B cell (primary cell): ENCODE results near the gene PRELID3B. TPM values are rescaled to one million over a fixed set of nuclear protein-coding genes. Genes with fewer than 3 reads are reported as not detected.

Source experiments
- ATAC-seq: fragments of 200-7000 bp; cut with Tn5 transposase; one replicate; pipeline ENCODE4 v1.10.0; 2021; ENCODE audit warnings: low read depth, mild to moderate bottlenecking, moderate number of reproducible peaks, moderate library complexity
- CTCF ChIA-PET: fragments of 350-600 bp; sonication (Branson Sonifier 250); formaldehyde crosslinking; loops from one replicate; lab custom pipeline; 2021; ENCODE audit warnings: antibody characterized with exemption, inconsistent platforms; lab: Charles Lee
- POLR2A ChIA-PET: fragments of 350-600 bp; sonication (Branson Sonifier 250); formaldehyde crosslinking; loops from one replicate; lab custom pipeline; 2021; ENCODE audit warnings: antibody characterized with exemption; lab: Charles Lee
- DNase-seq: peaks from one replicate; pipeline ENCODE4 v3.0.0; 2013
- H2AFZ ChIP-seq: 2 replicates; pipeline ENCODE4 v1.6.1; 2012; ENCODE audit warnings: mild to moderate bottlenecking, low read depth, low read length; ENCODE audit not compliant: insufficient read depth, poor library complexity, severe bottlenecking
- H3K27ac ChIP-seq, 2 donors: 1 replicate in 1 of 2; 2 replicates in 1 of 2; pipeline ENCODE4 v1.5.1; 2012 to 2013; ENCODE audit warnings: low read length in 2 of 2, mild to moderate bottlenecking in 2 of 2, moderate library complexity in 1 of 2
- H3K27me3 ChIP-seq, 4 experiments: fragments of 200-600 bp in 1 of 4; sonication (generic) in 1 of 4; replicated peaks in 1 of 4; 1 replicate in 2 of 4; 2 replicates in 2 of 4; pipeline versions ENCODE4 v1.6.1 to v1.7.0; 2013 to 2016; ENCODE audit warnings: low read length in 3 of 4, mild to moderate bottlenecking in 2 of 4, mixed read lengths in 1 of 4, moderate library complexity in 1 of 4; ENCODE audit not compliant: insufficient read depth in 4 of 4, control insufficient read depth in 3 of 4; ENCODE audit errors: control extremely low read depth in 1 of 4
- H3K36me3 ChIP-seq, 2 experiments: replicated peaks in 1 of 2; 1 replicate in 1 of 2; 2 replicates in 1 of 2; pipeline versions ENCODE4 v1.6.1 to v1.7.1; 2013; ENCODE audit warnings: low read length in 1 of 2; ENCODE audit not compliant: insufficient read depth in 2 of 2, control insufficient read depth in 1 of 2; ENCODE audit errors: control extremely low read depth in 1 of 2, extremely low read depth in 1 of 2
- H3K4me1 ChIP-seq, 2 donors: fragments of 200-600 bp in 1 of 2; sonication (generic) in 1 of 2; 1 replicate in 1 of 2; 2 replicates in 1 of 2; pipeline versions ENCODE4 v1.5.1 to v1.6.1; 2013 to 2017; ENCODE audit warnings: low read length in 2 of 2; ENCODE audit not compliant: control insufficient read depth in 2 of 2, insufficient read depth in 2 of 2
- H3K4me2 ChIP-seq: replicated peaks from 2 replicates; pipeline ENCODE3; 2012; ENCODE audit warnings: mild to moderate bottlenecking, low read depth, low read length; ENCODE audit not compliant: poor library complexity, severe bottlenecking
- H3K4me3 ChIP-seq, 5 experiments: fragments of 200-600 bp in 1 of 5; sonication (generic) in 1 of 5; 1 replicate in 3 of 5; 2 replicates in 2 of 5; pipeline versions ENCODE4 v1.5.1 to v1.7.0; 2011 to 2016; ENCODE audit warnings: low read length in 4 of 5, mild to moderate bottlenecking in 4 of 5, low read depth in 2 of 5, control low read depth in 1 of 5, moderate library complexity in 1 of 5; ENCODE audit not compliant: insufficient read depth in 1 of 5; ENCODE audit errors: control extremely low read depth in 1 of 5, extremely low read depth in 1 of 5
- H3K79me2 ChIP-seq: fragments of 200-600 bp; sonication (generic); one replicate; pipeline ENCODE4 v1.6.0; 2016; ENCODE audit warnings: low read length; ENCODE audit not compliant: control insufficient read depth, insufficient read depth
- H3K9ac ChIP-seq: fragments of 200-600 bp; sonication (generic); 2 replicates; pipeline ENCODE4 v1.6.1; 2017; ENCODE audit warnings: mild to moderate bottlenecking, low read length, moderate library complexity
- H3K9me3 ChIP-seq, 3 donors: one replicate each; pipeline versions ENCODE4 v1.6.1 to v1.7.1; 2013; ENCODE audit warnings: low read length in 2 of 3; ENCODE audit not compliant: control insufficient read depth in 2 of 3, insufficient read depth in 1 of 3; ENCODE audit errors: control extremely low read depth in 1 of 3
- H4K20me1 ChIP-seq: 2 replicates; pipeline ENCODE4 v1.6.0; 2012; ENCODE audit warnings: mild to moderate bottlenecking, low read length; ENCODE audit not compliant: insufficient read depth, control insufficient read depth, poor library complexity, severe bottlenecking
- H3K27ac Mint-ChIP-seq: one replicate; pipeline ENCODE4 v1.8.0; 2021; ENCODE audit warnings: mixed read lengths
- H3K27me3 Mint-ChIP-seq: one replicate; pipeline ENCODE4 v1.8.0; 2021; ENCODE audit warnings: mixed read lengths
- H3K4me1 Mint-ChIP-seq: one replicate; pipeline ENCODE4 v1.8.0; 2021; ENCODE audit warnings: mixed read lengths
- H3K4me3 Mint-ChIP-seq: one replicate; pipeline ENCODE4 v1.8.0; 2021; ENCODE audit warnings: mixed read lengths
- H3K9me3 Mint-ChIP-seq: one replicate; pipeline ENCODE4 v1.8.0; 2022; ENCODE audit warnings: mixed read lengths; ENCODE audit not compliant: insufficient read depth
- CTCF ChIP-seq: fragments of 200-600 bp; IDR thresholded peaks from one replicate; pipeline ENCODE4 v1.8.0; 2022; ENCODE audit warnings: antibody characterized with exemption, mild to moderate bottlenecking
- EZH2 ChIP-seq: IDR thresholded peaks from 2 replicates; pipeline ENCODE4 v1.6.1; 2012; ENCODE audit warnings: borderline replicate concordance, low read depth, mild to moderate bottlenecking, moderate library complexity, low read length; ENCODE audit not compliant: insufficient read depth, poor library complexity, severe bottlenecking
- WGBS: methylation state at CpG from one replicate; pipeline ENCODE4 v1.1.5; 2013; ENCODE audit warnings: missing lambda C conversion rate; ENCODE audit not compliant: insufficient coverage; 5-methylcytosine and 5-hydroxymethylcytosine counted together
- intact Hi-C: fragments of 100-400 bp; cut with micrococcal nuclease; formaldehyde crosslinking; loops from one replicate; pipeline ENCODE4 v1.10.0; 2022
- polyA plus RNA-seq: library from polyadenylated mRNA; depleted of rRNA; stranded (reverse); fragments of >200 nt; gene quantifications from 2 replicates; pipeline ENCODE4 v1.2.3, GENCODE V29; 2012
- total RNA-seq, 2 donors: library from RNA; stranded (reverse); fragments of 120-200 nt in 1 of 2; gene quantifications; 1 replicate in 1 of 2; 2 replicates in 1 of 2; pipeline versions ENCODE4 v1.2.3 to v1.2.4, GENCODE V29; 2013 to 2022

PRELID3B gene
- total and polyA plus RNA-seq, 2 donors (not counting 1 experiment from before 2014, with no cell fraction given) = 24.1 to 46.8 TPM

- Histone ChIP-seq H3K9me3 (no peaks in the 10 kb centered on the region), H4K20me1 (peaks cover 31% of the 10 kb centered on the region), H3K9ac (no peak overlapping the region), H3K4me1 (peaks cover 25 to 29% of the 10 kb centered on the region in 2 donors), H3K79me2 (peaks cover 67% of the 10 kb centered on the region), H3K27ac (no peak overlapping the region), H3K36me3 (peaks cover 2 to 56% of the 10 kb centered on the region in 2 experiments), H3K27me3 (no peaks in the 10 kb centered on the region), H2AFZ (no peak overlapping the region), H3K4me3 (no peak overlapping the region), H3K4me2 (no peak overlapping the region)
- ATAC-seq (no peak), DNase-seq (no peak)
- H3K4me1 Mint-ChIP-seq = peaks cover 37% of the 10 kb centered on the region
- ChIA-PET CTCF (no interaction called here), POLR2A (no interaction called here)
- TF ChIP-seq CTCF (no peak), EZH2 (no peak)
- intact Hi-C loops = no loop called here
- no peak overlapping the region for H3K4me3 Mint-ChIP-seq
- 98% methylated on average over 11 of the region's 12 CpGs for WGBS
- H3K27me3 Mint-ChIP-seq = no peaks in the 10 kb centered on the region
- no peak overlapping the region for H3K27ac Mint-ChIP-seq
- no peaks in the 10 kb centered on the region for H3K9me3 Mint-ChIP-seq
Observed at GRCh38 chr20:59037386-59037785, 5.2 kb downstream of the PRELID3B start.

GRCh38 chr20:59035381-59035780, 7.2 kb downstream of the PRELID3B start:
- Histone ChIP-seq H3K9ac (no peak overlapping the region), H3K4me3 (no peak overlapping the region), H3K79me2 (peaks cover 64% of the 10 kb centered on the region), H3K36me3 (peaks cover 2 to 50% of the 10 kb centered on the region in 2 experiments), H3K27ac (no peak overlapping the region), H3K4me1 (peaks cover 19 to 24% of the 10 kb centered on the region in 2 donors), H3K27me3 (no peaks in the 10 kb centered on the region), H4K20me1 (peaks cover 23% of the 10 kb centered on the region), H3K9me3 (no peaks in the 10 kb centered on the region), H3K4me2 (no peak overlapping the region), H2AFZ (no peak overlapping the region)
- H3K27me3 Mint-ChIP-seq = no peaks in the 10 kb centered on the region
- intact Hi-C loops = no loop called here
- WGBS = 96% methylated on average over 2 of the region's 3 CpGs
- ATAC-seq (no peak), DNase-seq (no peak)
- no peak overlapping the region for H3K4me3 Mint-ChIP-seq
- H3K27ac Mint-ChIP-seq = no peak overlapping the region
- H3K9me3 Mint-ChIP-seq = no peaks in the 10 kb centered on the region
- peaks cover 32% of the 10 kb centered on the region for H3K4me1 Mint-ChIP-seq
- POLR2A ChIA-PET = no interaction called here
- CTCF ChIA-PET = no interaction called here
- TF ChIP-seq EZH2 (no peak), CTCF (no peak)
